Measurements from ENCODE around the gene ZNF793.

ZNF793 gene

DNA sequence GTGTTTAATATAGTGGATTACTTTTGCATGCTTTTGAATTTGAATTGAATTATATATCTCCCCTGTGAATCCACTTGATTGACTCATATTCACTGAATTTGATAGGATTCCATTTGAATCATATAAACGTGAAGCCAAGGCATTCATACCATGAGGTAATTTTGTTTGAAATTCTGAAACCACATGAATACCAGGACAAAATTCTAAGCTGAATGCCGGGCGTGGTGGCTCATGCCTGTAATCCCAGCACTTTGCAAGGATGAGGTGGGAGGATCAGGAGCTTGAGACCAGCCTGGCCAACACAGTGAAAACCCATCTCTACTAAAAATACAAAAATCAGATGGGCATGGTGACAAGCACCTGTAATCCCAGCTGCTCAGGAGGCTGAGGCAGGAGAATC lies 4.4 kb downstream of the ZNF793 start:
- DNase-seq (ENCODE audit: low spot score), result no peak
- TF ChIP-seq, protein P1, sequence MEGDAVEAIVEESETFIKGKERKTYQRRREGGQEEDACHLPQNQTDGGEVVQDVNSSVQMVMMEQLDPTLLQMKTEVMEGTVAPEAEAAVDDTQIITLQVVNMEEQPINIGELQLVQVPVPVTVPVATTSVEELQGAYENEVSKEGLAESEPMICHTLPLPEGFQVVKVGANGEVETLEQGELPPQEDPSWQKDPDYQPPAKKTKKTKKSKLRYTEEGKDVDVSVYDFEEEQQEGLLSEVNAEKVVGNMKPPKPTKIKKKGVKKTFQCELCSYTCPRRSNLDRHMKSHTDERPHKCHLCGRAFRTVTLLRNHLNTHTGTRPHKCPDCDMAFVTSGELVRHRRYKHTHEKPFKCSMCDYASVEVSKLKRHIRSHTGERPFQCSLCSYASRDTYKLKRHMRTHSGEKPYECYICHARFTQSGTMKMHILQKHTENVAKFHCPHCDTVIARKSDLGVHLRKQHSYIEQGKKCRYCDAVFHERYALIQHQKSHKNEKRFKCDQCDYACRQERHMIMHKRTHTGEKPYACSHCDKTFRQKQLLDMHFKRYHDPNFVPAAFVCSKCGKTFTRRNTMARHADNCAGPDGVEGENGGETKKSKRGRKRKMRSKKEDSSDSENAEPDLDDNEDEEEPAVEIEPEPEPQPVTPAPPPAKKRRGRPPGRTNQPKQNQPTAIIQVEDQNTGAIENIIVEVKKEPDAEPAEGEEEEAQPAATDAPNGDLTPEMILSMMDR (conservative IDR thresholded peaks at IDR 0.05; ENCODE audit: low read depth), result no peak
- POLR2A ChIA-PET (ENCODE audit: low non-redundant PET), result no interaction called here

DNA sequence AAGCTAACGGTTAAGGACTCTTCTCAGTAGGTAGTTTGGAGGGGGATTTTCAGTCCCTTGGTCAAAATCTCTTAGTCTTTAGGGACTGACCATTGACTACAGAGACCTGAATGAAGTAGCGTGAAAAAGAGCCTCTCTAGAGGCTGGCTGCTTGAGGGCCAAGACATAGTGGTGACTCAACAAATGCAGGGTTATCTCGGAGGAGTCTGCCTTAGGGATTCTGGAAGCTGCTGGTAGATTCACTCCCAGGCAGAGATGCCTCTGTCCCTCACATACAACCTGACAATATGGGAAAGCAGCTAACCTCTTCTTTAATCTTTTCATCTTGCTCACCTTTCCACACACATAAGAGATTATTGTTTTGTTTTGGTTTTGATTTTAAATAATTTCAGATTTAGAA lies 5.1 kb downstream of the ZNF793 start:
- H3K27ac ChIP-seq, result no peak overlapping the region
- TF ChIP-seq, protein P1 (conservative IDR thresholded peaks at IDR 0.05; ENCODE audit: low read depth), result no peak
- DNase-seq (ENCODE audit: low spot score), result no peak
- ChIA-PET CTCF (no interaction called here), POLR2A (ENCODE audit: low non-redundant PET) (no interaction called here)

More for the DNA sequence above, 4.4 kb downstream of the ZNF793 start:
- CTCF ChIA-PET, result no interaction called here
- H3K27ac ChIP-seq, result no peak overlapping the region

DNA sequence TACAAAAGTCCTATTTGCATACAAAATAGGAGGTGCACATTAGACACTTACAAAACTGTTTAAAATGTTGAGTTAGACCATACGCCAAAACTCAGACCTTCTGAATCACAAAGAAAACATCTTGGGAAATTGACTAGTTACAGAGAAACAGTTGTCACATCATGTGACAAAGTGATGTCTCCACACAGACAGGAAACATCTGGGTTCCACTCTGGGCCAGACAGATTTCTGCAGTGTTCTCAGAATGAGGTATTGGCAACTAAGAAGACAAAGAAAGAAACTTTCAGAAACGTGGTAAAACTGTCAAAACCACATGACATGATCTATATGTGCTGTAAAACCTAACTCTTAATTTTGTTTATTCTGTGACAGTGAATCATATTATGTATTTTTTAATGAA lies 6.7 kb downstream of the ZNF793 start:
- ChIA-PET CTCF (no interaction called here), POLR2A (ENCODE audit: low non-redundant PET) (no interaction called here)
- H3K27ac ChIP-seq, result no peak overlapping the region
- no peak for DNase-seq (ENCODE audit: low spot score)
- TF ChIP-seq, protein P1 (conservative IDR thresholded peaks at IDR 0.05; ENCODE audit: low read depth), result no peak

DNA sequence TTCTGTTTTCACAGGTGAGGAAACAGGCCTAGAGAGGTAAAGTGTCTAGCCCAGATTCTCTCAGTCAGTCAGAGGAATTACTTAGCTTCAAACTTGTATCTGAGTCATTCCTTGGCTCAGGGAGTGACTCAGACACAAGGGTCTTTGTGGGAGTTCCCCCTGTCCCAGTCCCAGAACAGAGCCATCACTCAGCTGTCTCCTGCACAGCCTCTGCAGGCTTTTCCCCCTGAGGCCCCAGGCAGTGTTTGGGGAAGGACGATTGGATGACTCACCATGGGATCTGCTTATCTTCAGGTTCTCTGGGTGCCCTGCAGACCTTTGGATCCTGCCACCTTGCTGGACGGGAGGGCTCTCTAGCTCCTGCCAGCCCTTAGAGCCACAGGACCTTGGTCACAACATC lies 13.2 kb downstream of the ZNF793 start:
- H3K27ac ChIP-seq, result no peak overlapping the region
- peak; percentile 16 for DNase-seq (ENCODE audit: low spot score)
- ChIA-PET CTCF (no interaction called here), POLR2A (ENCODE audit: low non-redundant PET) (no interaction called here)
- TF ChIP-seq, protein P1 (conservative IDR thresholded peaks at IDR 0.05; ENCODE audit: low read depth), result no peak

DNA sequence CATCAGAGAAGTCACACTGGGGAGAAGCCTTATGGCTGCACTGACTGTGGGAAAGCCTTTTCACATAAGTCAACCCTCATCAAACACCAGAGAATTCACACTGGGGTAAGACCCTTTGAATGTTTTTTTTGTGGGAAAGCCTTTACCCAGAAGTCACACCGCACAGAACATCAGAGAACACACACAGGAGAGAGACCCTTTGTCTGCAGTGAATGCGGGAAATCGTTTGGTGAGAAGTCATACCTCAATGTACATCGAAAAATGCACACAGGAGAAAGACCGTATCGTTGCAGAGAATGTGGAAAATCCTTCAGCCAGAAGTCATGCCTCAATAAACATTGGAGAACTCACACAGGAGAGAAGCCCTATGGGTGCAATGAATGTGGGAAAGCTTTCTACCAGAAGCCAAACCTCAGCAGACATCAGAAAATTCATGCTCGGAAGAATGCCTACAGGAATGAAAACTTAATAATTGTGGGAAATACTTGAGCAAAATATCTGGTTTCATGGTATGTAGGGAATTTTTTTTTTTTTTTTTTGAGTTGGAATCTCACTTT lies 30.7 kb downstream of the ZNF793 start:
- DNase-seq (ENCODE audit: low spot score), result no peak
- ChIA-PET CTCF (interaction anchor here (0.6 to 0.9 kb wide), 2 partner anchors 15 to 159 kb away, joined by 4 to 7 read pairs; no protein-coding TSS in a partner anchor), POLR2A (ENCODE audit: low non-redundant PET) (no interaction called here)
- H3K27ac ChIP-seq, result no peak overlapping the region
- TF ChIP-seq, protein P1 (conservative IDR thresholded peaks at IDR 0.05; ENCODE audit: low read depth), result no peak

DNA sequence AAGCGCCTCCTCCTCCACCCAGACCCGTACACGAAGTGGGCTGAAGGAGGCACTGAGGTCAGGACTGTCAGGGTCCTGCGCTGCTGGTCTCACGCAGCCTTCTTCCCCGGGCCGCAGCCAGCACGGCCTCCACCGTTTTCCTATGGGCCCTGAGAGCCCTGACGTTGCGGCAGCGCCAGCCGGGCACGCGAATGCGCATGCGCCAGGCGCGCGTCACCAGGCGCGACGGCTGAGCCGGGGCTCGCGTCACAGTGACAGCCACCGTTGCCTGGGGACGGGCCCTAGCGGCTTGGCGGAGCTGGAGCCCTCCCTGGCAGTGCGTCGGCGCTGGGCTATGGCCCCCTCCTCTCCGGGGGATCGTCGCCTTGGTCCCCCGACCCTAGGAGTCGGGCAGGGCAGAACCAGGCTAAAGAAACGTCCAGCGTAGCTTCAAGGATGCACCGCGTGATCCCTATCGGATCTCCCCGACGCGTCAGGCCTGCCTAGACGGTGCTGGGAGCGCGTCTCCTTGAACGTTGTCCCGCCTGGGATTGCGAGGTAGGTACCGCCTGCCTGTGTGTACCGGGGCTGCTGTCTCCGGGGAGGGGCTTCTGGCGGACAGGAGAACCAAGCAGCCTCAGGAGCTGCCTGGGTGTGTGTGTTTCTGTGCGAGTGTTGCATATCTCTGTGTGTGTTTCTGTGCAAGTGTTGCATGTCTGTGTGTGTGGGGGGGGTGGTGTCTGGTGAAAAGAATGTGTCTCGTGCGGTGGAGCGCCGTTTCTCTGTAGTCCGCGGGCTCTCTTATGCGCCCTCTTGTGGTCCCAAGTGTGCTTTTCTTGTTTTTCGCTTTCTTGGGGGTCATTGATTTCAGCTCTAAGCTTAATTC lies 44.6 kb downstream of the ZNF793 start:
- ChIA-PET POLR2A (ENCODE audit: low non-redundant PET) (no interaction called here), CTCF (interaction anchor here (0.5 to 1.0 kb wide), 3 partner anchors 9 to 180 kb away, joined by 3 to 7 read pairs (median 4); partner anchors contain the start of gene ZNF527)
- DNase-seq (ENCODE audit: low spot score), result peak; percentile 27
- no peak overlapping the region for H3K27ac ChIP-seq
- TF ChIP-seq, protein P1 (conservative IDR thresholded peaks at IDR 0.05; ENCODE audit: low read depth), result no peak

Measured in RWPE1 (cell line).